CD4-positive, alpha-beta T cell treated with Interferon gamma for 1 hour (primary cell): ENCODE data around the gene RETREG2.

Experiments used
- DNase-seq: peaks from one replicate; pipeline ENCODE4 v3.0.0-alpha.2; 2020

RETREG2 gene

DNA sequence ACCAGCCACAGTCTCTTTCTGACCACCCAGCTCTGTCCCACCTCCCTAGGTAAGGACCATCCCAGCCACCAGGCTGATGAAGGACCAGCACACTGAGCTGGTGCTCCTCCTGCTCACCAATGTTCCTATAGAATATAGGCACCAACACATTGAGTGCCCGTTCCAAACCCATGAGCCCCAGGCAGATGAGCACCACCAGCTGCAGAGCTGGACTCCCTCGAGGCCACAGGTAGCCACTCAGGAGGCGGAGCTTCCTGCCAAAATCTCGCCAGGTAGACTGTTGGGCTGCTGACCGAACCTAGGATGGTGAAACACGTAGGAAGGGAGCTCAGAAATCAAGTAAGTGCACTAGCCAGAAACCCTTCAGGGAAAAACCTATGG, 38.5 kb downstream of the RETREG2 start:
- no peak for DNase-seq

DNA sequence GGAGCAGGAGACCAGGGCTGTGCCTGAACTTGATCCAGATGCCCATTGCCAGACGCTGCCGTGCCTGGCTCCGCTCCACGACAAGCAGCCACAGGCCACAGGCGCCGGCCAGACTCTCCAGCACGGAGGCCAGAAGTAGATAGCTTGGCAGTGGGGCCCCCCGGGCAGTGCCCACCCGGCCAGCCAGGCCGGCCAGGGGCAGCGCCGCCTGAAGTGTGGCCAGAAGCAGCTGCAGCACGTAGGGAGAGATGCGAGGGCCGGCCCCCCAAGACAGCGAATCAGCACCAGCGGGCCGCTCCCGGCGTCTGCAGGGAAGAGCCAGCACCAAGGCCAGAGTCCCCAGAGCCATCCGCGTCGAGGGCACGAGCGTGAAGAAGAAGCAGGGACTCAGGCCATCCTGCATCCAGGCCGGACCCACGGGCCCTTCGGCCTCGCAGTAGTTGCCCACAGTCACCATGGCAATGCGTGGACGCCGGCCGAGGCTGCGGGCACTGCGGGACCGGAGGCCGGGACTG, 40.2 kb downstream of the RETREG2 start:
- peak; percentile 8 for DNase-seq

DNA sequence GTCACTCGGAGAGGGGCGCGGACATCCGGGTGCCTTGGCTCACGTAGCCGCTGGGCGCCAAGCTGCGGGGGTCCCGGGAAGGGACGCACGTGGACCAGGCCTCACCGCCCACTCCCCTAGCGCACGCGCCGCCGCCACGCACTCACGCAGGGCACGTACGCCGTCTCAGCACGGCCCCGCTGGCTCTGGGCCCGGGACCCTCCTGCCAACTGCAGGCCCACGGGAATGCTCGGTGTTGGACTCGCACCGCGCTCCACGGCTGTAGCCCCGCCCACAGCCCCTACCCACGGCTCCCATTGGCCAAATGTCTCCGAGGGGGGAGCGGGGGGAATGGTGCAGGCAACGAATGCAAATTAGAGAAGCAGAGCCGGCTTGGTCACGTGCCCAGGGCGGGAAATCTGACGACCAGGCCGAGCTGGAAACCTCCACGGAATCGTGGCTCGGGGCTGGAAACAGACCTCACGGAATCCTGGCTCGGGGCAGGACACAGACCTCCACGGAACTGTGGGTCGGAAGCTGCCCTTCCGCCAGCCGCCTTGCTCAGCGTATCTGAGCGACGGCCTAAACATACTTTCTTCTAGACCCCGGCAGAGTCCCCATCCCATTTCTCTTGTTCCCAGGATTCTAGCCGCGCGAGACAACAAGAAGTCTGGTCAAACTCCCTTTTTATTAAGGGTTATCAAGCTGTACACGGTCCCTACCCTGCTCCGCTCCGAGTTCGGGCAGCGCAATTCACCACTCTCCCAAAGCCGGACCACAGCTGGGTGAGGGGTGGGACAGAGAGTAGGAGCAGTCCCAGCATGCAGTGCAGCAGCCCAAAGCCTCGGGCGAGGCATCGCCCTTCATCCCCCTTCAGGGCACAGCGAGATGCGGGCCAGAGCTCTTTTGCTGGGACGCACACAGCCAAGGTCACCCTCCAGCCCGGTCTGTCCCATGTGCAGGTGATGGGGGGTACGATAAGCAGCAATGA, 40.9 kb downstream of the RETREG2 start, which contains the start of gene ABCB6:
TSS of gene ABCB6 (minus strand) at position 227 of the 970 bp plus-strand sequence. CDS start 285 bp downstream, outside the sequence.
- DNase-seq, result peak; percentile 87

DNA sequence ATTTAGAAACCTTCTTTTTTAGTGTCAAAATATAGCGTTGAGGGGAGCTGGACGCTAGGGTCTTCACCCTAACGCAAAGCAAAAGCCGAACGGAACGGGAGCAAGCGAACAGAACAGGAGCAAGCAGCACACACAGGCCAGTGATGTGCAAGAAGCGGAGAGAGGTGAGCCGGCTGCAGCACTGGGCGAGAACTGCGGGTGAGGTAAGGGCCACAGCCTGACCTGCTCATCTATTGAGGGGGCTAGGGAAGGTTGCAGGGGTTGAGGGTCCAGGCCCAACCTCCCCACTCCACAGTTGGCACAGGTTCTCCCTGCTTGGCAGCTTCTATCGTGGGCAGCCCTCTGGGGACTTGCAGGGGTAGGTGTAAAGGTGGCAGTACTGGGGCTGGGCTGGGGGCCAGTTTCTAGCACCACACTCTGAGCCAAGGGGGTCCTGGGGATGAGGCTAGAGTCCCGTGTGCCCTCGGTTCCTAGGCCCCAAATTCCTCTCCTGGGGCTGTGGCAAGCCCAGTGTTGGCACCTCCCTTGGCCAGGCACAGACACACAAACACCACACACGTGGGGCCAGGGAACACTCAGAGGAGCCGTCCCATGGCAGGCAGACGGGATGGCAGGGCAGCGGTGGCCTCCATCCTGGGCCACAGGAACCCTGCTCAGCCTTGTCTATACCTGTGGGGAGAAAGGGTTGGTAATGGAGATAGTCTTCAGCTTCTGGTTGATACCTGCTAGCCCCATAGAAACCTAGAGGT, 41.9 kb downstream of the RETREG2 start:
- DNase-seq, result no peak

DNA sequence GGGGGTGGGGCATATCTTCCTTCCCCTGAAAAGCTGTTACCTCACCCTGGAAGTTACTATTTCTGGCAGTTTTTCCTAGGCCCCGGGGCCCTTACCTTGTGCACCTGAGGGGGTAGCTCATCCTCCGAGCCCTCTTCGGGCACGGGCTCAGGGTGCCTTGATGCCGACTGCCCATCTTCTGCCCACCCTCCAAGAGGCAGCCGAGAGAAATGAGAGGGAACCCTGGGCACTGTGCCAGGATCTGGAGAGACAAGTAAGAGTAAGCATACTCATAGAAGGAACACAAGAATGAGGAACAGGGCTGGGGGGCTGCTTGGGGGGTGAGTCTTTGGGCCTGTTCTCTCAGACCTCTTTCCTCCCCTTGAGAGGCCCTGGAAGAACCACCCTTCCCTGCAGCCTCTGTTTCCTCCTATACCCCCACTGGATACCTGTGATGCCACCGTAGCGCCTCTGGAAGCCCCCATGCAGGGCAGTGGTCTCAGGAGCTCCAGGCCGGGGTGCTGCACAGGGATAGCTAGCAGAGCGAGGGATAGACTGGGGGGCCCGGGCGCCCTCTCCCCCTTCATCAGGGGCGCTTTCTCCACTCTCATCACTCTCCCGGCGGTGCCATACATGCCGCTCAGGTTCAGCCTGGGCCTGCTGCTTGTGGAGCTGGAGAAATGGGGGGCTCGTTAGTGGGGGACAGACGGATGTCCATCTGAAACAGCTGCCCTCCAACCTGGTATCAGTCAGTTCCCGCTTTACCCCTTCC, 42.8 kb downstream of the RETREG2 start:
- no peak for DNase-seq

DNA sequence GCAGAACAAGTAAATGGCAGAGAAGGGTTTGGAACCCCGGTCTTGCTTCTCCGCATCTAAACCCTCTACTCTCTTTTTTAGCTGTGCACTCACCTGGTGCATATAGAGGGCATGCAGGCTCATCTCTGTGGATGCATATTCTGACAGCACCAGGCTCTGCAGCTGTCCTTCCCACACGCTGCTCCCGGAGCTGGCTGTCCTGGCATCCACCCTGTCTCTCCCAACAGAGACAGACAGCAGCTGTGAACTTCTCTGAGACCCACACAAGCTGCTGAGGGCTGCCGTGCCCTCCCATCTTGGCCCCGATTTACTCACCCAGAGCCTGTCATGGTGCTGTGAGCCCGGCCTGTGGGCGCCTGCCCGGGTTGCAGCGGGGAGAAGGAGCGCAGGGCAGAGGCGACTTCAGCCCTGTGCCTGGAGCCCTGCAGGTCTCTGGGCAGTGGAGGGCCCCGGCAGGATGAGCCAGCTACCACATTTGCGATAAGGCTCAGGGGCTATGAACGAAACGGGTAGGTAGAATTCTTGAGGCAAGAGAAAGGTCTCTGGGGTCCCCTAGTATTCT, 44.0 kb downstream of the RETREG2 start:
- no peak for DNase-seq

DNA sequence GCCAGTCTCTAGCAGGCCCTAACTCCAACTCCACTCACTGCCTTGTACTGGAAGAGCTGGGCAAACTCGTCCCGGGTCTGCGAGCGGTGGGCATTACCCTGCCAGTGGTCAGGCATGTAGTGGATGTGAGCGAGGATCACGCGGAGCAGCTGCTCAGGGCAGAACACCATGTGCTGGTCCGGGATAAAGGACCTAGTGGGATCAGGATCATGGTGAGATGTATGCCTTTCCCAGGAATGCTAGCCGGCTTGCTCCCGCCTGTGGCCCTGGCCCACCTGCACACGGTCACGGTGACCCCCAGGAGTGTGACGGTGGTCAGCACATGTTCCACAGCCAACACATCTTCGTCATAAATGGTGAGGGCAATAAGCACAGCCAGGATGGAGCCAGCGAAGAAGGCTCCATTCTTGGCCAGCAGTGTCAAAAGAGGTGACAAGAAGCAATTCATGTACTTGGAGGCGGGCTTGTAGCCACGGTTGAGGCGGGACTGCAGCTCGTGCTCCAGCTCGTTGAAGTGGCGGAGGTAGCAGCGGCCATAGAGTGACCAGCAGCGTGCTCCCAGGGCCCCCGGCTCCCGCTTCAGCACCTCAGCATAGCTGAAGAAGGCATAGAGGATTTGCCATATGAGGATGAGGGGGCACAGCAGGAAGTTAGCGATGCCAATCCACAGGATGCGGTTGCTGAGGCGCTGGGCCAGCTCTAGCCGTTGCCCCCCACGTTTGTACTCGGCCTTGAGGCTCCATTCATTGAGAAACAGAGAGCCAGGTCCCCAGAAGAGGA, 45.9 kb downstream of the RETREG2 start:
- no peak for DNase-seq

DNA sequence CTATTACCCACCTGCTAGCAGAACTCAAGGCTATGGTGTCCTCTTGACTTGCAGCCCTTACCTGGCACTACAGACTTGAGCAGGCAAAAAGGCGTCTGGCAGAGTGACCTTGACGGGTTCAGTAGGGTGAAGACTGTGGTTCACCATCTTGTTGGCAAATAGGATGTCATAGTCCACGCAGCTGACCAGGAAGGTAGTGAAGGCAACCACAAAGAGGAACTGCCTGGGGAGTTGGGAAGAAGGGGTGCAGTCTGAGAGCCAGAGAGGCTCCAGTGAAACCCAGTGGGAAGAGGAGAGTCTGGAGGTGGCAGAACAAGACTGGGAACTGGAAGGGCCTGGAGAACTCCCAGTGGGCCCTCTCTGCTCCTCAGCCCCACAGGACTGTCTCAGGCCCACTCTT, 47.3 kb downstream of the RETREG2 start:
- no peak for DNase-seq

DNA sequence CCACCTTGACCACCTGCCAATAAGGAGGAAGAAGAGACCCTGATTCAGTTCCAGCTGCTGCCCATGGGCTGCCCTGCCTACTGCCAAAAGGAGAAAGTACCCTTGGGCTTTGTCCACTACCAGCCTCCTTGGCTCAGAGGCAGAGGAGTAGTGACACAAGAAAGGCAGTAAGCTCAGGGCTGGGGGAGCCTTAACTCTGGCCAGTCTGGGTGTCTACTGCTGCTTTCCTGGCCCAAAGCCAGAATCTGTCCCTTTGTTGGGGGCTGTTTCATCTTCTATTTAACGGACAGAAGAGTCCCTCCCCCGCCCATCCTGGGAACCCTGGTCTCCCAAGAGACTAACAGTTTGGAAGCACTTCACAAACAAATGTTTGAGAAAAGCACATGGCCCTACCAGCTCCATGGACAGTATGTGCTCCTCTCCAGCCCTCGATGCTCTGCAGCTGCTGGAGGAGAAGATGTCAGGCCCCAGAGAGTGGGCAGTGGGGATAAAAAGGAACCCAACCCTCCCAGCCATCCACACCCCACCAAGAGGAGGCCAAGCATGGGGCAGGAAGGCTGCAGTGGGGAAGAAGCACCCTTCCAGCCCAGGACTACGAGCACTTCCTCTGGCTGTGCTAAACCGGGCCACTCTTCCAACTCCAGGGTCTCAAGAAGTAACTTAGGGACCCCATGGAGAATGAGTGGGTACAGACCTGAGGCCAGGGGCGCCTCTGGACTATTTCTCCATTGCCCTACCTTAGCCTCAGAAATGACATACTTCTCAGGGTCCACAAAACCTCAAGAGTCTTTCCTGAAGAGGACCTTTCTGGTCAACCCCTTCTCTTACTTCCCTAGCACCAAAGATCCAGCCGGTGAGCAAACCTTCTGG, 50.2 kb downstream of the RETREG2 start:
- DNase-seq, result no peak

DNA sequence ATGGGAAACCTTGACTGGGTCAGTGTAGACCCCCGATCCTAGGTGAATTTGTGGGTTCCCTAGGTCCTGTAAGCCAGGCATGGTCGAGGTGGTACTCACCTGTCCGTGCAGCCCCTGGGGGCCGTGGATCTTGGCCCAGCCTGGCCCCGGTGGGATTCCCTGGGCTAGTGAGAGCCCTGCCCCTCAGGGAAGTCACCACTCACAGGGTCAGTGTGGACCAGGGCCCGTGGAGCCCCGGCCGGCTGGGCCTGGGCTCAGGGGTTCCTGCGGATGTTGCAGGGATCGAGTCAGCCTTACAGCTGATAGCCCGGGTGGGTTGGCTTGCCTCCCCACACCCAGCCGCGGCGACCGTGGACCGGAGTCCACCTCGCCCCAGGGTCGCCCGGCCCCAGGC, 50.8 kb downstream of the RETREG2 start:
- no peak for DNase-seq

DNA sequence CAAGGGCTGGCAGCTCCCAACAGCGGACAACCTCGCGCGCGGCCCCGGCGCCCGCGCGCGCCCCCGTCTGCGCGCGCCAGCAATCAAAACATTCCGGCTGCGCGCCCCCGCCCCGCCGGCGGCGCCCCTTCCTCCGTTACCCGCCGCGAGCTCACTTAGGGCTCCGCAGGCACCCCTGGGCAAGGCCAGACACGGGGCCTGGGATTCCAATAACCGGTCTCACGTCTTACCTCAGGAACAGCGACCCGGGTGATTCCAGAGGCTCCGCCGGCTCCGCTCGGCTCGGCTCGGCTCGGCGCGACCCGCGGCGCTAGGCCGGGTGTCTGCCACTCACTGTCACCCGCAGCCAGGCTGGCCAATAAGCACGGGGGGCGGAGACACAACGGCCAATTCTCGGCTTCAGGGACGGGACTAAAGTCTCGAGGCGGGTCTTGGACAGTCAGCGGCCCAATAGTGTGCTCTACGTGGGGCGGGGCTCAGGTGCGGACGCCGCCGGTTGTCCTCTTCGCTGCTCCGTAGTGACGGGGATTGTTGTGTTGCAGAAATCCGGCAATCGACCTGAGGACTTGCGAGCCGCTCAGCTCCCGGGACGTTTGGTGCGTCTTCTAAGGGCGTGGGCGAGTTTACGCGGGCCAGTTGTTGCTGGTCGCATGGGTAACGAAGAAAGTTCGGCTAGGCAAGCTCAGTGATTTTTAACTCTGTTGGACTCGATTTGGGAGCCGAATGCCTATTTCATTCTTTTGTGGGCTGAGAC, 51.4 kb downstream of the RETREG2 start, which contains the start of the genes ANKZF1 and ATG9A:
TSS of gene ANKZF1 (plus strand) at position 502 of the 754 bp plus-strand sequence. CDS start 452 bp downstream, outside the sequence.
TSS of gene ATG9A (minus strand) at position 332 of the 754 bp plus-strand sequence. CDS start 1,612 bp downstream, outside the sequence.
- peak; percentile 98 for DNase-seq

DNA sequence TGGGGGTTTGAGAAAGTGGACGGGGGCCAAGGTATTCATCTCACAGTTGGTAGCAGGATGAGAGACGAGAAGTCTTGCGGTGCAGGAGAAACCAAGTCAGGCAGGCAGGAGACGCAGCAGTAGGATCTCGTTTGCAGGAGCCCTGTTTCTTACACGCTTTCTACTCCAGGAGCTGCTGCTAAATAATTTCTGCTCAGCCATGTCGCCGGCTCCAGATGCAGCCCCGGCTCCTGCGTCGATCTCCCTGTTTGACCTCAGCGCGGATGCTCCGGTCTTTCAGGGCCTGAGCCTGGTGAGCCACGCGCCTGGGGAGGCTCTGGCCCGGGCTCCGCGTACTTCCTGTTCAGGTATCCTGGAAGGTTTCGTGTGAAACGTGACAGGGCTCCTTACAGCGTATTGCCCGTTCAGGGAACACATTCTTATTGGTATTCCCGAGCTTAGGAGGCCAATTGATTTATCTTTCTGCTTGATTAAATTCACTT, 52.0 kb downstream of the RETREG2 start:
- no peak for DNase-seq

DNA sequence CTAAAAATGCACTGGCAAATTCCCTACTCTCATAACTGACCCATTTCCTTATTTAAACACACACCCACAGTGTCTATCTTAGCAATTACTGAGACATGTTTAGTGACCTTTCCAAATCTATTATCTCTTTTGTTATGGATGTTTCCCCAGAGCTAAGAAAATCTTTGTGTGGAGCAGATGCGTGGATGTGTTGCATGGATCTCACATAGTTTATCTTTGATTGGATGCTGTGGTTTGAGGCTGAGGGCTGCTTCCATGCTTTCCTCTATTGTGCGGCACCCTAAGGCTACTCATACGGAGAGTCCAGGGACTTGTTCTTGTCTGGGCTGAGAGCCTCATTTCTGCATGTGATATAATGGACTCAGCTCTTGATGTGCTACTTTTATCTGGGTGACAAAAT, 56.3 kb downstream of the RETREG2 start:
- no peak for DNase-seq
